ENCODE results near the gene ZNF304. TPM values are rescaled to one million over a fixed set of nuclear protein-coding genes. Genes with fewer than 3 reads are reported as not detected.

ZNF304 gene
- total and polyA plus RNA-seq, 2 experiments from 2014 or later, result 3.5 to 12.4 TPM

GRCh38 chr19:57376151-57376550 is 25.1 kb downstream of the ZNF304 start:
- peaks cover 84% of the 10 kb centered on the region for H3K36me3 Mint-ChIP-seq (ENCODE audit: low read depth)
- ATAC-seq (no peak), DNase-seq (ENCODE audit: low spot score) (no peak)
- no peaks in the 10 kb centered on the region for H3K27me3 ChIP-seq (ENCODE audit: insufficient read depth)
- H3K4me1 ChIP-seq (ENCODE audit: insufficient read depth), result no peaks in the 10 kb centered on the region
- no peak overlapping the region for H3K4me3 ChIP-seq
- H3K36me3 ChIP-seq (ENCODE audit: insufficient read depth), result peaks cover 4% of the 10 kb centered on the region; the same call in 1 of the 2 replicates
- no peaks in the 10 kb centered on the region for H3F3A ChIP-seq (replicated peaks; ENCODE audit: low read depth)
- H3K9me2 ChIP-seq (ENCODE audit: insufficient read depth), result peaks cover 3% of the 10 kb centered on the region; the same call in 1 of the 2 replicates
- no peak overlapping the region for H3K4me3 Mint-ChIP-seq
- H3K27ac ChIP-seq (ENCODE audit: low read depth), result no peak overlapping the region
- no peaks in the 10 kb centered on the region for H4K20me1 ChIP-seq (replicated peaks; ENCODE audit: insufficient read depth)
- TF ChIP-seq, protein P1, sequence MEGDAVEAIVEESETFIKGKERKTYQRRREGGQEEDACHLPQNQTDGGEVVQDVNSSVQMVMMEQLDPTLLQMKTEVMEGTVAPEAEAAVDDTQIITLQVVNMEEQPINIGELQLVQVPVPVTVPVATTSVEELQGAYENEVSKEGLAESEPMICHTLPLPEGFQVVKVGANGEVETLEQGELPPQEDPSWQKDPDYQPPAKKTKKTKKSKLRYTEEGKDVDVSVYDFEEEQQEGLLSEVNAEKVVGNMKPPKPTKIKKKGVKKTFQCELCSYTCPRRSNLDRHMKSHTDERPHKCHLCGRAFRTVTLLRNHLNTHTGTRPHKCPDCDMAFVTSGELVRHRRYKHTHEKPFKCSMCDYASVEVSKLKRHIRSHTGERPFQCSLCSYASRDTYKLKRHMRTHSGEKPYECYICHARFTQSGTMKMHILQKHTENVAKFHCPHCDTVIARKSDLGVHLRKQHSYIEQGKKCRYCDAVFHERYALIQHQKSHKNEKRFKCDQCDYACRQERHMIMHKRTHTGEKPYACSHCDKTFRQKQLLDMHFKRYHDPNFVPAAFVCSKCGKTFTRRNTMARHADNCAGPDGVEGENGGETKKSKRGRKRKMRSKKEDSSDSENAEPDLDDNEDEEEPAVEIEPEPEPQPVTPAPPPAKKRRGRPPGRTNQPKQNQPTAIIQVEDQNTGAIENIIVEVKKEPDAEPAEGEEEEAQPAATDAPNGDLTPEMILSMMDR (conservative IDR thresholded peaks at IDR 0.05; ENCODE audit: low read depth in 2 of 2), result no peak
- TF ChIP-seq REST (IDR thresholded peaks at IDR 0.05; ENCODE audit: unreplicated experiment) (no peak), ZNF331 (CRISPR knock-in tag; IDR thresholded peaks at IDR 0.05; ENCODE audit: low read depth) (no peak), POLR2AphosphoS5 (IDR thresholded peaks at IDR 0.05; ENCODE audit: low read depth) (no peak), JUNB (IDR thresholded peaks at IDR 0.05; ENCODE audit: unreplicated experiment) (no peak), NANOG (IDR thresholded peaks at IDR 0.05; ENCODE audit: borderline replicate concordance) (no peak), STAT1 (IDR thresholded peaks at IDR 0.05; ENCODE audit: unreplicated experiment) (no peak), EZH2phosphoT487 (IDR thresholded peaks at IDR 0.05; ENCODE audit: unreplicated experiment) (no peak), ZNF114 (CRISPR knock-in tag; IDR thresholded peaks at IDR 0.05) (no peak), CREB1 (CRISPR knock-in tag; IDR thresholded peaks at IDR 0.05; ENCODE audit: low read depth) (no peak), EZH2 (IDR thresholded peaks at IDR 0.05; ENCODE audit: low read depth, unreplicated experiment) (no peak)
- TF ChIP-seq, protein P2, sequence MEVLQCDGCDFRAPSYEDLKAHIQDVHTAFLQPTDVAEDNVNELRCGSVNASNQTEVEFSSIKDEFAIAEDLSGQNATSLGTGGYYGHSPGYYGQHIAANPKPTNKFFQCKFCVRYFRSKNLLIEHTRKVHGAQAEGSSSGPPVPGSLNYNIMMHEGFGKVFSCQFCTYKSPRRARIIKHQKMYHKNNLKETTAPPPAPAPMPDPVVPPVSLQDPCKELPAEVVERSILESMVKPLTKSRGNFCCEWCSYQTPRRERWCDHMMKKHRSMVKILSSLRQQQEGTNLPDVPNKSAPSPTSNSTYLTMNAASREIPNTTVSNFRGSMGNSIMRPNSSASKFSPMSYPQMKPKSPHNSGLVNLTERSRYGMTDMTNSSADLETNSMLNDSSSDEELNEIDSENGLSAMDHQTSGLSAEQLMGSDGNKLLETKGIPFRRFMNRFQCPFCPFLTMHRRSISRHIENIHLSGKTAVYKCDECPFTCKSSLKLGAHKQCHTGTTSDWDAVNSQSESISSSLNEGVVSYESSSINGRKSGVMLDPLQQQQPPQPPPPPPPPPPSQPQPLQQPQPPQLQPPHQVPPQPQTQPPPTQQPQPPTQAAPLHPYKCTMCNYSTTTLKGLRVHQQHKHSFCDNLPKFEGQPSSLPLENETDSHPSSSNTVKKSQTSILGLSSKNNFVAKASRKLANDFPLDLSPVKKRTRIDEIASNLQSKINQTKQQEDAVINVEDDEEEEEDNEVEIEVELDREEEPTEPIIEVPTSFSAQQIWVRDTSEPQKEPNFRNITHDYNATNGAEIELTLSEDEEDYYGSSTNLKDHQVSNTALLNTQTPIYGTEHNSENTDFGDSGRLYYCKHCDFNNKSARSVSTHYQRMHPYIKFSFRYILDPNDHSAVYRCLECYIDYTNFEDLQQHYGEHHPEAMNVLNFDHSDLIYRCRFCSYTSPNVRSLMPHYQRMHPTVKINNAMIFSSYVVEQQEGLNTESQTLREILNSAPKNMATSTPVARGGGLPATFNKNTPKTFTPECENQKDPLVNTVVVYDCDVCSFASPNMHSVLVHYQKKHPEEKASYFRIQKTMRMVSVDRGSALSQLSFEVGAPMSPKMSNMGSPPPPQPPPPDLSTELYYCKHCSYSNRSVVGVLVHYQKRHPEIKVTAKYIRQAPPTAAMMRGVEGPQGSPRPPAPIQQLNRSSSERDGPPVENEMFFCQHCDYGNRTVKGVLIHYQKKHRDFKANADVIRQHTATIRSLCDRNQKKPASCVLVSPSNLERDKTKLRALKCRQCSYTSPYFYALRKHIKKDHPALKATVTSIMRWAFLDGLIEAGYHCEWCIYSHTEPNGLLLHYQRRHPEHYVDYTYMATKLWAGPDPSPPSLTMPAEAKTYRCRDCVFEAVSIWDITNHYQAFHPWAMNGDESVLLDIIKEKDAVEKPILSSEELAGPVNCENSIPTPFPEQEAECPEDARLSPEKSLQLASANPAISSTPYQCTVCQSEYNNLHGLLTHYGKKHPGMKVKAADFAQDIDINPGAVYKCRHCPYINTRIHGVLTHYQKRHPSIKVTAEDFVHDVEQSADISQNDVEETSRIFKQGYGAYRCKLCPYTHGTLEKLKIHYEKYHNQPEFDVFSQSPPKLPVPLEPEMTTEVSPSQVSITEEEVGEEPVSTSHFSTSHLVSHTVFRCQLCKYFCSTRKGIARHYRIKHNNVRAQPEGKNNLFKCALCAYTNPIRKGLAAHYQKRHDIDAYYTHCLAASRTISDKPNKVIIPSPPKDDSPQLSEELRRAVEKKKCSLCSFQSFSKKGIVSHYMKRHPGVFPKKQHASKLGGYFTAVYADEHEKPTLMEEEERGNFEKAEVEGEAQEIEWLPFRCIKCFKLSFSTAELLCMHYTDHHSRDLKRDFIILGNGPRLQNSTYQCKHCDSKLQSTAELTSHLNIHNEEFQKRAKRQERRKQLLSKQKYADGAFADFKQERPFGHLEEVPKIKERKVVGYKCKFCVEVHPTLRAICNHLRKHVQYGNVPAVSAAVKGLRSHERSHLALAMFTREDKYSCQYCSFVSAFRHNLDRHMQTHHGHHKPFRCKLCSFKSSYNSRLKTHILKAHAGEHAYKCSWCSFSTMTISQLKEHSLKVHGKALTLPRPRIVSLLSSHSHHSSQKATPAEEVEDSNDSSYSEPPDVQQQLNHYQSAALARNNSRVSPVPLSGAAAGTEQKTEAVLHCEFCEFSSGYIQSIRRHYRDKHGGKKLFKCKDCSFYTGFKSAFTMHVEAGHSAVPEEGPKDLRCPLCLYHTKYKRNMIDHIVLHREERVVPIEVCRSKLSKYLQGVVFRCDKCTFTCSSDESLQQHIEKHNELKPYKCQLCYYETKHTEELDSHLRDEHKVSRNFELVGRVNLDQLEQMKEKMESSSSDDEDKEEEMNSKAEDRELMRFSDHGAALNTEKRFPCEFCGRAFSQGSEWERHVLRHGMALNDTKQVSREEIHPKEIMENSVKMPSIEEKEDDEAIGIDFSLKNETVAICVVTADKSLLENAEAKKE (CRISPR knock-in tag; IDR thresholded peaks at IDR 0.05), result no peak
- TF ChIP-seq, protein P3, sequence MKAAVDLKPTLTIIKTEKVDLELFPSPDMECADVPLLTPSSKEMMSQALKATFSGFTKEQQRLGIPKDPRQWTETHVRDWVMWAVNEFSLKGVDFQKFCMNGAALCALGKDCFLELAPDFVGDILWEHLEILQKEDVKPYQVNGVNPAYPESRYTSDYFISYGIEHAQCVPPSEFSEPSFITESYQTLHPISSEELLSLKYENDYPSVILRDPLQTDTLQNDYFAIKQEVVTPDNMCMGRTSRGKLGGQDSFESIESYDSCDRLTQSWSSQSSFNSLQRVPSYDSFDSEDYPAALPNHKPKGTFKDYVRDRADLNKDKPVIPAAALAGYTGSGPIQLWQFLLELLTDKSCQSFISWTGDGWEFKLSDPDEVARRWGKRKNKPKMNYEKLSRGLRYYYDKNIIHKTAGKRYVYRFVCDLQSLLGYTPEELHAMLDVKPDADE (IDR thresholded peaks at IDR 0.05), result no peak
- H3K79me2 ChIP-seq (replicated peaks; ENCODE audit: insufficient read depth), result no peaks in the 10 kb centered on the region
- H3K27ac Mint-ChIP-seq, result no peak overlapping the region
- H3K9me3 Mint-ChIP-seq, result peaks cover 66% of the 10 kb centered on the region
- peaks cover 8% of the 10 kb centered on the region for H3K27me3 Mint-ChIP-seq (ENCODE audit: insufficient read depth, low read depth, poor library complexity)
- H2AFZ ChIP-seq, result no peak overlapping the region
- no peaks in the 10 kb centered on the region for H3K4me1 Mint-ChIP-seq
- H3K4me2 ChIP-seq, result no peak overlapping the region

All from GM23338 (cell line).